ENCODE measurements around the gene PRICKLE4.

- no peak for TF ChIP-seq CTCF (IDR thresholded peaks at IDR 0.05)
- no peak for TF ChIP-seq EP300 (IDR thresholded peaks at IDR 0.05)
- TF ChIP-seq POLR2A (IDR thresholded peaks at IDR 0.05), result no peak
Measured at GRCh38 chr6:41757931-41758640, 22.5 kb upstream of the PRICKLE4 start.
